Hippocampal formation (tissue), 2 donors: Measurements from ENCODE around the gene CEACAM5.
"Not testable (repeated sequence)": the region's sequence is repeated elsewhere in the genome, so short reads cannot be mapped to it uniquely, and the experiment has no call there.

Experiments used
- DNase-seq, 2 donors: peaks; one replicate each; lab custom pipeline; 2025; lab: John Stamatoyannopoulos, UW

CEACAM5 gene

GRCh38 chr19:41740415-41741243, 32.2 kb downstream of the CEACAM5 start:
- DNase-seq: no peak

GRCh38 chr19:41741244-41741554, 32.8 kb downstream of the CEACAM5 start:
- no peak for DNase-seq

- no peak for DNase-seq
Observed at GRCh38 chr19:41744850-41745249, 36.4 kb downstream of the CEACAM5 start.

GRCh38 chr19:41745756-41746155, 37.3 kb downstream of the CEACAM5 start:
- no peak for DNase-seq

- peak in 1 of 2 donors; percentile 9 for DNase-seq
Observed at GRCh38 chr19:41746593-41747227, 38.3 kb downstream of the CEACAM5 start.

- DNase-seq: no peak
Observed at GRCh38 chr19:41748012-41748411, 39.6 kb downstream of the CEACAM5 start.

- not testable (repeated sequence) for DNase-seq
Observed at GRCh38 chr19:41750248-41751134, 42.1 kb downstream of the CEACAM5 start.

GRCh38 chr19:41753159-41753558, 44.7 kb downstream of the CEACAM5 start:
- DNase-seq: no peak

GRCh38 chr19:41753936-41754529, 45.6 kb downstream of the CEACAM5 start:
- peak; percentile 0 to 8 for DNase-seq

GRCh38 chr19:41755328-41755913, 47.0 kb downstream of the CEACAM5 start, which contains the start of gene CEACAM6:
Gene CEACAM6 (plus strand): TSS chr19:41755530. CDS start chr19:41755639, 109 bp downstream.
- DNase-seq: no peak

- DNase-seq: no peak
Observed at GRCh38 chr19:41758846-41759245, 50.4 kb downstream of the CEACAM5 start.

- no peak for DNase-seq
Observed at GRCh38 chr19:41767115-41767514, 58.7 kb downstream of the CEACAM5 start.

GRCh38 chr19:41768105-41768504, 59.7 kb downstream of the CEACAM5 start:
- not testable (repeated sequence) for DNase-seq

- DNase-seq: no peak
Observed at GRCh38 chr19:41769608-41770007, 61.2 kb downstream of the CEACAM5 start.

- DNase-seq: no peak
Observed at GRCh38 chr19:41771410-41771809, 63.0 kb downstream of the CEACAM5 start.

- DNase-seq: no peak
Observed at GRCh38 chr19:41774515-41774980, 66.1 kb downstream of the CEACAM5 start.

GRCh38 chr19:41776700-41777099, 68.3 kb downstream of the CEACAM5 start:
- no peak for DNase-seq
